H1 (cell line): ENCODE results near the gene DRC3.

Source experiments
- CTCF ChIP-seq, 3 experiments: IDR thresholded peaks; 1 replicate in 2 of 3; 2 replicates in 1 of 3; pipeline versions ENCODE4 v1.5.1 to v1.6.1; 2011; ENCODE audit warnings: low read length in 3 of 3, mild to moderate bottlenecking in 3 of 3, inconsistent platforms in 2 of 3, low read depth in 1 of 3, moderate library complexity in 1 of 3; ENCODE audit not compliant: insufficient read depth in 1 of 3; ENCODE audit errors: control extremely low read depth in 1 of 3
- EP300 ChIP-seq, 2 experiments: IDR thresholded peaks; 1 replicate in 1 of 2; 2 replicates in 1 of 2; pipeline ENCODE4 v1.6.1; 2011 to 2012; ENCODE audit warnings: low read depth in 2 of 2, low read length in 2 of 2, mild to moderate bottlenecking in 2 of 2, borderline replicate concordance in 1 of 2, inconsistent platforms in 1 of 2, moderate library complexity in 1 of 2
- POLR2A ChIP-seq, 2 experiments: IDR thresholded peaks; 1 replicate in 1 of 2; 2 replicates in 1 of 2; pipeline ENCODE4 v1.6.1; 2011; ENCODE audit warnings: low read depth in 2 of 2, low read length in 2 of 2, mild to moderate bottlenecking in 2 of 2; ENCODE audit errors: control extremely low read depth in 1 of 2
- RAD21 ChIP-seq, 2 experiments: IDR thresholded peaks in 1 of 2; conservative IDR thresholded peaks in 1 of 2; 2 replicates each; pipeline ENCODE4 v1.6.1; 2011; ENCODE audit warnings: low read depth in 2 of 2, low read length in 2 of 2, improper control_type of control experiment in 1 of 2, inconsistent platforms in 1 of 2, mild to moderate bottlenecking in 1 of 2, moderate library complexity in 1 of 2
- RFX5 ChIP-seq: IDR thresholded peaks from 2 replicates; pipeline ENCODE4 v1.6.1; 2011; ENCODE audit warnings: low read depth, low read length, improper control_type of control experiment, borderline replicate concordance
- TEAD4 ChIP-seq: IDR thresholded peaks from 2 replicates; pipeline ENCODE4 v1.6.1; 2012; ENCODE audit warnings: low read depth, low read length, inconsistent platforms, mixed read lengths
- USF2 ChIP-seq: IDR thresholded peaks from 2 replicates; pipeline ENCODE4 v1.6.1; 2011; ENCODE audit warnings: low read length, improper control_type of control experiment
- YY1 ChIP-seq: IDR thresholded peaks from 2 replicates; pipeline ENCODE4 v1.6.1; 2011; ENCODE audit warnings: low read depth, mild to moderate bottlenecking, low read length

- TF ChIP-seq CTCF (IDR thresholded peaks at IDR 0.05; ENCODE audit: control extremely low read depth in 1 of 3, insufficient read depth in 1 of 3, low read depth in 1 of 3, low read length in 3 of 3) = no peak
- TF ChIP-seq TEAD4 = no peak
- TF ChIP-seq POLR2A (IDR thresholded peaks at IDR 0.05; ENCODE audit: control extremely low read depth in 1 of 2, low read depth in 2 of 2, low read length in 2 of 2) = no peak
- TF ChIP-seq RFX5 = no peak
- no peak for TF ChIP-seq EP300 (IDR thresholded peaks at IDR 0.05; ENCODE audit: borderline replicate concordance in 1 of 2, low read depth in 2 of 2, low read length in 2 of 2)
- no peak for TF ChIP-seq USF2
- no peak for TF ChIP-seq RAD21 (IDR thresholded peaks at IDR 0.05 in 1 of 2, conservative IDR thresholded peaks at IDR 0.05 in 1 of 2; ENCODE audit: low read depth in 2 of 2, low read length in 2 of 2)
- no peak for TF ChIP-seq YY1
Measured at GRCh38 chr17:17982801-17983200, 10.1 kb downstream of the DRC3 start.
